ENCODE data around the gene PIK3CB.

GRCh38 chr3:138686771-138687221, 147.9 kb downstream of the PIK3CB start:
- TF ChIP-seq CTCF (conservative IDR thresholded peaks at IDR 0.05 in 1 of 2, IDR thresholded peaks at IDR 0.05 in 1 of 2; ENCODE audit: extremely low read depth in 1 of 2, insufficient read depth in 1 of 2, low read depth in 1 of 2, low read length in 2 of 2), result no peak
- TF ChIP-seq EZH2 (IDR thresholded peaks at IDR 0.05; ENCODE audit: borderline replicate concordance, low read length), result no peak
